Measurements from ENCODE around the gene ZNF263.
A peak's percentile ranks its signal among the peaks of the same experiment; 100 is the strongest.

ZNF263 gene

GRCh38 chr16:3282730-3283542, at the start of gene ZNF263:
TSS of gene ZNF263 (plus strand) at chr16:3283491. CDS start at chr16:3283819, 328 bp downstream.
- H3K4me3 Mint-ChIP-seq = peak within 1 kb of the TSS; percentile 97
- peaks cover 17% of the 10 kb centered on the region for H3K4me1 Mint-ChIP-seq (ENCODE audit: low read depth)
- H3K36me3 Mint-ChIP-seq (ENCODE audit: low read depth) = peaks cover 41% of the 10 kb centered on the region
- H3K27ac Mint-ChIP-seq = peak within 1 kb of the TSS; percentile 94
- H3K27me3 Mint-ChIP-seq (ENCODE audit: low read depth) = peaks cover 5% of the 10 kb centered on the region
- peaks cover 33% of the 10 kb centered on the region for H3K9me3 Mint-ChIP-seq

- H3K9me3 Mint-ChIP-seq = peaks cover 43% of the 10 kb centered on the region
- H3K4me3 Mint-ChIP-seq = peak overlapping the region; percentile 96
- no peaks in the 10 kb centered on the region for H3K27me3 Mint-ChIP-seq (ENCODE audit: low read depth)
- peaks cover 44% of the 10 kb centered on the region for H3K36me3 Mint-ChIP-seq (ENCODE audit: low read depth)
- peak overlapping the region; percentile 98 for H3K27ac Mint-ChIP-seq
- H3K4me1 Mint-ChIP-seq (ENCODE audit: low read depth) = peaks cover 18% of the 10 kb centered on the region
Measured at GRCh38 chr16:3234543-3234856, 48.8 kb upstream of the ZNF263 start.

- peak within 1 kb of the TSS; percentile 96 for H3K4me3 Mint-ChIP-seq
- H3K36me3 Mint-ChIP-seq (ENCODE audit: low read depth) = peaks cover 41% of the 10 kb centered on the region
- H3K4me1 Mint-ChIP-seq (ENCODE audit: low read depth) = peaks cover 18% of the 10 kb centered on the region
- H3K9me3 Mint-ChIP-seq = peaks cover 41% of the 10 kb centered on the region
- no peaks in the 10 kb centered on the region for H3K27me3 Mint-ChIP-seq (ENCODE audit: low read depth)
- H3K27ac Mint-ChIP-seq = peak within 1 kb of the TSS; percentile 98
Measured at GRCh38 chr16:3234857-3235561, 48.3 kb upstream of the ZNF263 start, which contains the start of gene ZNF200. TSS of gene ZNF200 (minus strand) at chr16:3235158. CDS start at chr16:3233755, 1,403 bp downstream.

GRCh38 chr16:3235856-3236669, 47.2 kb upstream of the ZNF263 start:
- Mint-ChIP-seq H3K36me3 (ENCODE audit: low read depth) (peaks cover 30% of the 10 kb centered on the region), H3K9me3 (peaks cover 30% of the 10 kb centered on the region), H3K27me3 (ENCODE audit: low read depth) (no peaks in the 10 kb centered on the region), H3K4me3 (peak overlapping the region; percentile 75), H3K27ac (peak overlapping the region; percentile 76), H3K4me1 (ENCODE audit: low read depth) (peaks cover 18% of the 10 kb centered on the region)

- Mint-ChIP-seq H3K27me3 (ENCODE audit: low read depth) (no peaks in the 10 kb centered on the region), H3K4me3 (no peak overlapping the region), H3K27ac (no peak overlapping the region), H3K9me3 (peaks cover 12% of the 10 kb centered on the region), H3K36me3 (ENCODE audit: low read depth) (no peaks in the 10 kb centered on the region), H3K4me1 (ENCODE audit: low read depth) (no peaks in the 10 kb centered on the region)
Measured at GRCh38 chr16:3241761-3242160, 41.5 kb upstream of the ZNF263 start.

- H3K27me3 Mint-ChIP-seq (ENCODE audit: low read depth) = no peaks in the 10 kb centered on the region
- no peak overlapping the region for H3K27ac Mint-ChIP-seq
- H3K9me3 Mint-ChIP-seq = peaks cover 8% of the 10 kb centered on the region
- no peaks in the 10 kb centered on the region for H3K36me3 Mint-ChIP-seq (ENCODE audit: low read depth)
- no peaks in the 10 kb centered on the region for H3K4me1 Mint-ChIP-seq (ENCODE audit: low read depth)
- no peak overlapping the region for H3K4me3 Mint-ChIP-seq
Measured at GRCh38 chr16:3242709-3243108, 40.6 kb upstream of the ZNF263 start.

GRCh38 chr16:3243882-3244281, 39.4 kb upstream of the ZNF263 start:
- H3K27ac Mint-ChIP-seq = no peak overlapping the region
- H3K27me3 Mint-ChIP-seq (ENCODE audit: low read depth) = no peaks in the 10 kb centered on the region
- H3K9me3 Mint-ChIP-seq = peaks cover 8% of the 10 kb centered on the region
- H3K4me3 Mint-ChIP-seq = no peak overlapping the region
- no peaks in the 10 kb centered on the region for H3K4me1 Mint-ChIP-seq (ENCODE audit: low read depth)
- H3K36me3 Mint-ChIP-seq (ENCODE audit: low read depth) = no peaks in the 10 kb centered on the region

GRCh38 chr16:3246002-3246401, 37.3 kb upstream of the ZNF263 start:
- Mint-ChIP-seq H3K36me3 (ENCODE audit: low read depth) (no peaks in the 10 kb centered on the region), H3K4me1 (ENCODE audit: low read depth) (no peaks in the 10 kb centered on the region), H3K9me3 (peaks cover 12% of the 10 kb centered on the region), H3K4me3 (no peak overlapping the region), H3K27me3 (ENCODE audit: low read depth) (peaks cover under 1% of the 10 kb centered on the region), H3K27ac (no peak overlapping the region)

- Mint-ChIP-seq H3K4me1 (ENCODE audit: low read depth) (no peaks in the 10 kb centered on the region), H3K27me3 (ENCODE audit: low read depth) (peaks cover 3% of the 10 kb centered on the region), H3K9me3 (peaks cover 14% of the 10 kb centered on the region), H3K4me3 (no peak overlapping the region), H3K36me3 (ENCODE audit: low read depth) (no peaks in the 10 kb centered on the region), H3K27ac (no peak overlapping the region)
Measured at GRCh38 chr16:3246876-3247275, 36.4 kb upstream of the ZNF263 start.

- peaks cover 3% of the 10 kb centered on the region for H3K27me3 Mint-ChIP-seq (ENCODE audit: low read depth)
- no peak overlapping the region for H3K27ac Mint-ChIP-seq
- H3K4me3 Mint-ChIP-seq = no peak overlapping the region
- no peaks in the 10 kb centered on the region for H3K4me1 Mint-ChIP-seq (ENCODE audit: low read depth)
- no peaks in the 10 kb centered on the region for H3K36me3 Mint-ChIP-seq (ENCODE audit: low read depth)
- H3K9me3 Mint-ChIP-seq = peaks cover 13% of the 10 kb centered on the region
Measured at GRCh38 chr16:3248596-3248995, 34.7 kb upstream of the ZNF263 start.

- H3K27me3 Mint-ChIP-seq (ENCODE audit: low read depth) = peaks cover 3% of the 10 kb centered on the region
Measured at GRCh38 chr16:3249020-3249419, 34.3 kb upstream of the ZNF263 start.

GRCh38 chr16:3249451-3249850, 33.8 kb upstream of the ZNF263 start:
- H3K9me3 Mint-ChIP-seq = peaks cover 6% of the 10 kb centered on the region
- H3K4me3 Mint-ChIP-seq = no peak overlapping the region
- no peaks in the 10 kb centered on the region for H3K36me3 Mint-ChIP-seq (ENCODE audit: low read depth)
- H3K27me3 Mint-ChIP-seq (ENCODE audit: low read depth) = peaks cover 3% of the 10 kb centered on the region
- no peaks in the 10 kb centered on the region for H3K4me1 Mint-ChIP-seq (ENCODE audit: low read depth)
- H3K27ac Mint-ChIP-seq = no peak overlapping the region

More at GRCh38 chr16:3249020-3249419, 34.3 kb upstream of the ZNF263 start:
- no peak overlapping the region for H3K4me3 Mint-ChIP-seq
- H3K36me3 Mint-ChIP-seq (ENCODE audit: low read depth) = no peaks in the 10 kb centered on the region
- no peak overlapping the region for H3K27ac Mint-ChIP-seq
- H3K4me1 Mint-ChIP-seq (ENCODE audit: low read depth) = no peaks in the 10 kb centered on the region
- peaks cover 8% of the 10 kb centered on the region for H3K9me3 Mint-ChIP-seq

GRCh38 chr16:3252967-3253366, 30.3 kb upstream of the ZNF263 start:
- Mint-ChIP-seq H3K36me3 (ENCODE audit: low read depth) (no peaks in the 10 kb centered on the region), H3K4me3 (no peak overlapping the region), H3K4me1 (ENCODE audit: low read depth) (peaks cover 2% of the 10 kb centered on the region), H3K27me3 (ENCODE audit: low read depth) (peaks cover 3% of the 10 kb centered on the region), H3K9me3 (peaks cover 6% of the 10 kb centered on the region), H3K27ac (no peak overlapping the region)

GRCh38 chr16:3254309-3254708, 29.0 kb upstream of the ZNF263 start:
- Mint-ChIP-seq H3K36me3 (ENCODE audit: low read depth) (no peaks in the 10 kb centered on the region), H3K27ac (no peak overlapping the region), H3K27me3 (ENCODE audit: low read depth) (peaks cover 3% of the 10 kb centered on the region), H3K4me3 (no peak overlapping the region), H3K4me1 (ENCODE audit: low read depth) (peaks cover 2% of the 10 kb centered on the region), H3K9me3 (peaks cover 10% of the 10 kb centered on the region)

Measured in T-helper 1 cell treated with Interleukin-12 subunit alpha and Interleukin-12 subunit beta and Interleukin-4 antibody, amounts not matched to agents 30 μg/mL and 1 μg/mL, for 36 hours (primary cell).